ENCODE results near the gene ITPKB.
A peak's percentile ranks its signal among the peaks of the same experiment; 100 is the strongest.

ITPKB gene

DNA sequence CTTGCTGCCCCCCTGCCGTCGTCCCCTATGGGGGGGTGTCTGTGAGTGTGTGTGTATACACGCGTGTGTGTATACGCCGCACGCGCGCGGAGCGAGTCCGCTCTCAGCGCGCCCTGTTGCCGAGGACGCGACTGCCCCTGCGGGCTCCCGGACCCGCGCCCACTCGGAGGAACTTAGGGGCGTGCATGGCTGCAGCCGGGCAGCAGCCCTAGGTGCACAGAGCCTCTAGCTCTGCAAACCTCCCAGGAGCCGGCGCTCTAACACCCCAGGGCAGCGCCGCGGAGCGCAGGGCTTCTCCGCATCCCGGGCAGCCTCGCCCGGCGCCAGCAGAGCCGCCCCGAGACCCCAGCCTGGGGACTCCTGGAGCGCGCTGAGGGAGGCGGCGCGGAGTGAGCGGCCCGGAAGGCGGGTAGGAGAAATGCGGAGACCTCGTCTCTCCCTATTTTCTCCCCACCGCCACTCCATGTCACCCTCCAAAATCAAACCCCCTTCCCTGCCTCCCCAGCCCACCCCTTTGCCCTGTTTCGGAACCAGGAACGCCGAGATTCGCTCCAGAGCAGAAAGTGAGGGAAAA is 574 bp downstream of the ITPKB start:
- Mint-ChIP-seq H3K36me3 (peaks cover 4% of the 10 kb centered on the region), H3K4me1 (peaks cover 56% of the 10 kb centered on the region), H3K27ac (peak overlapping the region; percentile 97), H3K9me3 (no peaks in the 10 kb centered on the region), H3K4me3 (peak overlapping the region; percentile 87), H3K27me3 (no peaks in the 10 kb centered on the region)

DNA sequence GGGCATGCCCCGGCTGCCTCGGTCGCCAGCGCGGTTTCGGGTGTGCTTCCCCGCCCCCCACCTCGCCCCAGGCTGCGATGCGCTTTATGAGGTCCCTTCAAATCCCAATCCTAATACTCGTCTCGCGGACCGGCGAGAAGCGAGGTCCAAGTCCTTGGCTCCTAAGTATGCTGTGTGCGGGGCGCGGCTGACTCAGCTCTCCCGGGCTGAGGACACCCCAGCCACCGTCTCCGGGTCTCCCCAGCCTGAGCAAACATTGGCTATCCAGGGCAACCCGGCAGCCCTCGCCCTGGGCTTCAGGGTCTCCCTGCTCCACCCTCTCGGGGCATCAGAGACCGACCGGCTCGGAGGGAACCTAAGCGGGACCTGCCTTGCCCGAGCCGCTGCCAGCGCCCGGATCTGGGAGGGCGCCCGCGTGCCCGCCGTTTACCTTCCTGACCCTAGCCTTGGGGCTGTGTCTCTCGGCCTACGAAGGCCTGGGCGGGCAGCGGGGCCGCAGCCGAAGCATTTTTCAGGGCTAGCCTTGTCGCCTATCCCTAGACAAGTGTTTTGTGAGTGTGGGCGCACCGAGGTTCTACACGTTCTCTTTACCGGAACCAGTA is 1.2 kb downstream of the ITPKB start:
- Mint-ChIP-seq H3K27me3 (no peaks in the 10 kb centered on the region), H3K4me1 (peaks cover 56% of the 10 kb centered on the region), H3K27ac (peak overlapping the region; percentile 91), H3K9me3 (no peaks in the 10 kb centered on the region), H3K4me3 (peak overlapping the region; percentile 87), H3K36me3 (peaks cover 4% of the 10 kb centered on the region)

DNA sequence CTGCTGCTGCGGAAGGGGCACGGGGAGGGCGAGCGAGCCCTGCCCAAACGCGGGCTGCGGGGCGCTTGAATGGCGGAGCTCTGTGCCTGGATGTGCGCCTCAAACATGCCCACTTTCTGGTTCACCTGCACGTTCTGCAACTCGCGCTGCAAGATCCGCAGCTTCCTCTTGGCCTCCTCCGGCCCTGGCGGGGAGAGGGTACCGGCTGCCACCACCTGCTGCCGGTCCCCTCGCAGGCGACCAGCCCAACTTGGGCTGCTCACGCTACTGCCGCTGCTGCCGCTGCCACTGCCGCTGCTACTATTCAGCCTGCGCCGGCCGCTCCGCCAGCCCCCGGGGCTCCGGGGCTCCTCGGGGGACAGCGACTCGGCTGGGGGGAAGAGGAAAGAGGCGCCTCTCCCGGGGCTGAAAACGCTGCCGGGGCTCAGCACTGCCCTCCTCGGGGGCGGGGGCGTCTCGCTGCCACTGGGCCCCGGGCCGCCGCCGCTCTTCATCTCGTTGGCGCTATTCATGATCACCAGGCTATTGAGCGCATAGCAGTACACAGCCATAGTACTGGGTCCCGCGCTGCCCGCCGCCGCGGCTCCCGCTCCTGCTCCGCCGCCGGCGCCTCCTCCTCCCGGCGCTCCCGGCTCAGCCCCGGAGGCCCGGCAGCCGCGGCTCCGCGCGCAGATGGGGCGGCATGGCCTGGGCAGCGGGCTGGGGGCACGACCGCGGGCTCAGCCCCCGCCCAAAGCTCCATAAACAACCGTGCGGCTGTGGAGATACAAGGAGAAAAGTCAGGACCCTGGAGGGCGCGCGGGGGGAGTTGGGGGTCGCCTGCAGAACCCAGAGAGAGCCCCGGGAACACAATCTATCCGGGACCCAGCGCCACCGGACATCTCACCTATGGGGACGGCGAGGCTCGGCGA is 1.9 kb downstream of the ITPKB start:
- peaks cover 6% of the 10 kb centered on the region for H3K36me3 Mint-ChIP-seq
- H3K4me1 Mint-ChIP-seq, result peaks cover 55% of the 10 kb centered on the region
- no peaks in the 10 kb centered on the region for H3K27me3 Mint-ChIP-seq

DNA sequence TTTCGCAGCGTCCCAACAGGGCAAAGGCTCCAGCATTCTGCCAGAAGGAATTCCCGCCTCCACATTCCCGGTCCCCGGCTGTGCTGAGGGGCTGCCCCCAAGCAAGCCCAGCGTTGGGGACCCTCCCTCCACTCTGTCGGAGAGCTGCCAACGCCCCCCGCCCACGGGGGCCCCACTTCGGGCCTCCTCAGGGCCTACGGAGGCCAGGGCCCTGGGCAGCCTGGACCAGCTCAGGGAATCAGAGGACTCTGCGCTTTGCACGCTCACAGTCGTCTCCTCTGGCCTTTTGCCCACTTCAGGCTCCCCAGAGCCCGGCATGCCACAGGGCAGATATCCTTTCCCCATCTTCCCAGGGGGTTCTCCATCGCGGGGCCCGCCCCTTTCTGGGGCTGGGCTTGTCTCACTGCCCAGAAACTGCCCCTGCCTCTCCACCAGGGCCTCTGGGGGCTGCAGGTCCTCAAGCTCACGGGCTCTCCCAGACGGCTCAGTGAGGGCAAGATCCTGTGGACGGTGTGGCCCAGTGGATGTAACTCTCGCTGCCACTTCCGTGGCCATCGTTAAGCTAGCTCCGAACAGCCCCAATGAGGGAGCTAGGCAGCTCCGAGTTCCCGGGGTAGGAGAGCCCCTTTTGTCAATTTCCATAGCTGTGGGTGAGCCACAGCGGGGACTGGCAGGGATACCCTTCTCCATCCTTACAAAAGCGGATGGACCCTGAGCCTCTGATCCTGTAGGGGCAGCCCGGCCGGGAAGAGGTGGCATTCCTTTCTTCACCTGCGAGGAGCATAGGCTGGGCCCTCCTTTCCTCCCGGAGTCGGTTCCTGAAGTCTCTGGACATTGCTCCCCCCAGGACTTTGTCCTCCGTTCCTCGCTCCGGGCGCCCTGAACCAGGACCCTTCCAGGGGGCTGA is 2.8 kb downstream of the ITPKB start:
- peaks cover 54% of the 10 kb centered on the region for H3K4me1 Mint-ChIP-seq
- H3K9me3 Mint-ChIP-seq, result no peaks in the 10 kb centered on the region
- peak overlapping the region; percentile 87 for H3K4me3 Mint-ChIP-seq
- peaks cover 9% of the 10 kb centered on the region for H3K36me3 Mint-ChIP-seq
- H3K27ac Mint-ChIP-seq, result peak overlapping the region; percentile 90
- H3K27me3 Mint-ChIP-seq, result no peaks in the 10 kb centered on the region

More for the DNA sequence above, 1.9 kb downstream of the ITPKB start:
- Mint-ChIP-seq H3K4me3 (peak overlapping the region; percentile 87), H3K27ac (no peak overlapping the region), H3K9me3 (no peaks in the 10 kb centered on the region)

DNA sequence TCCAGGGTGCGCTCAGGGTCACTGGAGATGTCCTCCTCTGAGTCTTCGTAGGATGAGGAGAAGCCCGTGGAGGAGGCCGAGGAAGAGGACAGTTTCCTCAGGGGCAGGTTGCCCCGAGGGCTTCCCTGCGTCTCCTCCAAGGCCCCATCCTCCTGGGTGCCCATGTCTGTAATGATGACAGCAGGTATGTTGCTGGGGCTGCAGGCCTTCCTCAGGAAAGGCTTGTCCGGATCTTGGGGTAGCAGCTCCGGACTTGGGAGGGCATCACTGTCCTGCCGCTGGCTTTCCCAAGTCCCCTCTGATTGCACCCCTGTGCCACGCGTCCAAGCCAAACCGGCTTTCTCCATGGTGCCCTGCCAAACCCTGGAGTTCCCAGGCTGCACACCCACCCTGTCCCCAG is 3.5 kb downstream of the ITPKB start:
- no peaks in the 10 kb centered on the region for H3K9me3 Mint-ChIP-seq
- peak overlapping the region; percentile 87 for H3K27ac Mint-ChIP-seq
- H3K4me3 Mint-ChIP-seq, result peak overlapping the region; percentile 87
- peaks cover 12% of the 10 kb centered on the region for H3K36me3 Mint-ChIP-seq
- no peaks in the 10 kb centered on the region for H3K27me3 Mint-ChIP-seq
- H3K4me1 Mint-ChIP-seq, result peaks cover 56% of the 10 kb centered on the region

DNA sequence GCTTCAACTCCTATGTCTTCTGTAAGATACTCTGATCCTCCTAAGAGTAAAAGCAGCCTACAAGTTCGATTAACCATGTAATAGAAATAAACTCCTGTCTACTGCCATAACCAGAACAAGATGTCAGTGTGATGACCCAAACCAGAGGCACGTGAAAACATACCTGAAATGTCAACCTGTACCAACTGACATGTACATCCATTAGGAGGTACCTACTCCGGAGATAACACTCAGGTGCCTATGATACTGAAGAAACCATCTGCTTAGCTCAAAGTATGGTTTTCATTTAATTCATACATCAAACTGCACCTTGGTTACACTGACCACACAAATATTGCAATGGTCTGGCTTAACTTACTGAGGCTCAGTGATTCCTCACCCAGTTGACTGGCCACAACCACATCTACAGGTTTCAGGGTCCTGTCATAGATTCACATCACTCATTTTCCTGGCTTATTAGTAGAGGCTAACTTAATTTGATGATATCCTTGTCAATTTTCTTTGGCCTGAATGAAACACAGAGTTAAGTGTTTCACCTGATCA is 4.4 kb downstream of the ITPKB start:
- H3K27me3 Mint-ChIP-seq, result no peaks in the 10 kb centered on the region
- H3K4me1 Mint-ChIP-seq, result peaks cover 57% of the 10 kb centered on the region
- H3K4me3 Mint-ChIP-seq, result peak overlapping the region; percentile 87
- H3K9me3 Mint-ChIP-seq, result no peaks in the 10 kb centered on the region
- H3K27ac Mint-ChIP-seq, result peak overlapping the region; percentile 48
- H3K36me3 Mint-ChIP-seq, result peaks cover 13% of the 10 kb centered on the region

DNA sequence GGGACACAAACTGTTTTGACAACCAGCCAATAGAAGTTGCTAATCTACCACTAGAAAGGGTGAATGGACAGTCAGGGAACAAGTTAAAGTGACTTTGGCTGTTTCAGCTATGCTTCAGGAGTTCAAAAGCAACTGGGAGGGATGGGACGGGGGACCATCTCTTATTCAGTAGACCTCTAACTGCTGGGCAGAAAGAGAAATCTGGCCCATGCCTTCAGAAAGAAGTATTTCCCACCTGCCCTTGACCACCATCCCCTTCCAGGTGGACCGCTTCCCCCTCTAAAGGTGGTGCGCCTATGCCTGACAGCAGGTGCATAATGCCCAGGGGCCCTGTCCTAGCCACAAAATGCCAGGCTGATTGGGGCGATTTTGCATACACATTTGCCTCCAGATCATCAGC is 5.2 kb downstream of the ITPKB start:
- Mint-ChIP-seq H3K9me3 (no peaks in the 10 kb centered on the region), H3K27me3 (no peaks in the 10 kb centered on the region), H3K27ac (peak overlapping the region; percentile 85), H3K4me3 (peak overlapping the region; percentile 87), H3K36me3 (peaks cover 13% of the 10 kb centered on the region), H3K4me1 (peaks cover 59% of the 10 kb centered on the region)

DNA sequence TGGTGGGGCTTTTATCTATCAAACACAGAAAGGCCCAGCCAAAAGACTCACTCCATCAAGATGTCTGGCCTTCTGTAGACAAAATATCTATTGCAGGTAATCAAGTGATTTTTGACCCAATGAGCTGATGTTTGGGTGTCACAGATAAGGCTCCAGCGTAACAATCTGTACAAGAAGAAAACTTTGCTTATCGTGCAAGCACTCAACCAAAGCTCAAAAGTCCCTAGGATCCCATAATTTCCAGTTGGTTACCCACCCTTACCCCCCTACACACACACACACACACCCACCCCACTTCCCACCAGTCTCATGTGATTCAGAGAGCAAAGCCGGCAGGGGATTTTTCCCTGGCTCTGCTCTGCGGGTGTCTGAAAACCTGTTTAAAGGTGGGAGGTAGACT is 5.8 kb downstream of the ITPKB start:
- H3K27me3 Mint-ChIP-seq, result no peaks in the 10 kb centered on the region
- H3K36me3 Mint-ChIP-seq, result peaks cover 14% of the 10 kb centered on the region
- peak overlapping the region; percentile 87 for H3K4me3 Mint-ChIP-seq
- no peaks in the 10 kb centered on the region for H3K9me3 Mint-ChIP-seq
- H3K4me1 Mint-ChIP-seq, result peaks cover 65% of the 10 kb centered on the region
- H3K27ac Mint-ChIP-seq, result peak overlapping the region; percentile 85

DNA sequence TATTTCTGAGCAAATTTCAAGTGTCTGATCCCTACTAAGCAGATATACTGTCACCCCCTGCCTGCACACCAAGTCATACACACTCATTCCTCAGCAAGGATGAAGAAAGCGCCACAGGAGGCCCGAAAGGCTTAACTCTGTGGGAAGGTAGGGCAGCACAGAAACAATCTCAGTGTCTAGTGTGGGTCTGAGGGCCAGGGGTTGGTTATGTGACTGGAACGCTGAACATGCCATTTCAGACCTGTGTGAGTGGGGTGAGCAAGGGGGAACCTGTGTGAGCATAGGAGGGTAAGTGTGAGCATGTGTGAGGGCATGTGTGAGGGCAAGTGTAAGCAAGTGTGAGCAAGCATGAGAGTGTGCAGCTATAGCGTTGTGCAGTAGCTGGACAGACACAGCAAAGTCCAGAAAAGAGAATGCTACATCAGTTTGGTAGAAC is 6.2 kb downstream of the ITPKB start:
- Mint-ChIP-seq H3K27ac (peak overlapping the region; percentile 85), H3K36me3 (peaks cover 14% of the 10 kb centered on the region), H3K9me3 (no peaks in the 10 kb centered on the region), H3K4me1 (peaks cover 69% of the 10 kb centered on the region), H3K4me3 (peak overlapping the region; percentile 87), H3K27me3 (no peaks in the 10 kb centered on the region)

DNA sequence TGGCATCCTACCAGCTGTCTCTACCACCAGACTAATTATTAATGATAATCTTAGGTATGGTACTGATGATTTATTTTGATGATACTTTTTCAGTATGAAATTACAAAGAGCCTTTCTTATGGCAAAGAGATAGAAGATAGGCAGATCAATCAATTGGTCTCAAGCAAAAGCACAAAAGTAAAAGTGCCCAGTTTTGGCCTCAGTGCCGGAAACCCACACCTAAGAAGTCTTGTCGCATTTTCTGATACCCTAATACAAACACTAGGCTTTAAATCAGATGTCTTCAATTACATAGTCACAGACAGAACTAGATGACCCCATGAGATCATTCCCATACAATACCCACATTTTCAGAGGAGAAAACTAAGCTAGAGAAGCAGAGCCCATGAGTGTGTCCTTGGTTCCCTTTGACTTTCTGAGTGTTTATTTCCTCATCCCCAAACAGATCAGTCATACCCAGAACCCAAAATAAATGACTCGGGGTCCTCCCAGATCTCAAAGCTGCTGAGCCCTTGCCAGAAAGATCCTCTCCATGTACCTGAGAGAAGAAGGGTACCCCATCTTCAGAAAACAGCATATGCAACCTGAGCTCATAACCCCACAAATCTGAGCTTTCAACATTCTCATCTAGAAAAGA is 7.7 kb downstream of the ITPKB start:
- Mint-ChIP-seq H3K27ac (peak overlapping the region; percentile 99), H3K4me1 (peaks cover 84% of the 10 kb centered on the region), H3K36me3 (peaks cover 17% of the 10 kb centered on the region), H3K4me3 (peak overlapping the region; percentile 87), H3K27me3 (no peaks in the 10 kb centered on the region), H3K9me3 (no peaks in the 10 kb centered on the region)

DNA sequence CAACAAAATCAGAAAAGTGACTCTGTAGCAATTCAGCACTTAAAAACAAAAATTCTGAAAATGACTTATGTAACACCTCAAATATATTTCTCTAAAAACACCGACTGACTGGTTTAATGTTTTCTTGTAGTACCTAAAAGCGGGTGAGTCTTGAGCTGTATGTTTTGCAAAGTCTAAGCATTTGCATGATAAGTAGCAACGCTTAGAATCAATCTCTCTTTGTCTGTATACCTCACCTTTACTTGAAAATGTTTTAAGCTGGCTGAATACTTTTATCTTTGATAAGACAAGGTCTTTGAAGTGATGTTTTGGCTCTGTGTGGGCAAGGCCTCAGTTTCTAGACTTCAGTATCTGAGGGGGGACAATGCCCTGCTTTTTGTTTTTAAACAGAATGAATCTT is 8.2 kb downstream of the ITPKB start:
- no peaks in the 10 kb centered on the region for H3K27me3 Mint-ChIP-seq
- peak overlapping the region; percentile 87 for H3K4me3 Mint-ChIP-seq

DNA sequence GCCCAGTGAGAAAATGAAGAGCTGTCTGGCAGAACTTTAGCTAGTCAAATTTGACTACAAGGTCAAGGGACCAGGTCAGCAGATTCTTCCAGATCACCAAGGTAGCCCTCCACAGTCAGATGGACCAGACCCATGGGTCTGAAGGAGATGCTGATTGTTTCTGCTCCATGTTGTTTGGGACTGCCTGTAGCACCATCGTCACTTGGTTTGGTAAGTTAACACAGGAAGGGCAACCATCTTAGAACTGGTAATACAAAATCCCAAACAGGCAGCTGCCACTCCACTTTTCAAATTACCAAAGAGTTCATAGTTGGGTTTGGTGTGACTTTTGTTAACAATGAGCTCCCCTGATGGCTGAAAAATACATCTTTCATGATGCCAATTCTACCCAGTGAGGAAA is 9.0 kb downstream of the ITPKB start:
- H3K4me1 Mint-ChIP-seq, result peaks cover 88% of the 10 kb centered on the region
- H3K27me3 Mint-ChIP-seq, result no peaks in the 10 kb centered on the region
- peak overlapping the region; percentile 99 for H3K27ac Mint-ChIP-seq
- peak overlapping the region; percentile 87 for H3K4me3 Mint-ChIP-seq
- H3K9me3 Mint-ChIP-seq, result no peaks in the 10 kb centered on the region
- peaks cover 22% of the 10 kb centered on the region for H3K36me3 Mint-ChIP-seq

More for the DNA sequence above, 8.2 kb downstream of the ITPKB start:
- Mint-ChIP-seq H3K9me3 (no peaks in the 10 kb centered on the region), H3K4me1 (peaks cover 86% of the 10 kb centered on the region), H3K27ac (peak overlapping the region; percentile 99), H3K36me3 (peaks cover 21% of the 10 kb centered on the region)

DNA sequence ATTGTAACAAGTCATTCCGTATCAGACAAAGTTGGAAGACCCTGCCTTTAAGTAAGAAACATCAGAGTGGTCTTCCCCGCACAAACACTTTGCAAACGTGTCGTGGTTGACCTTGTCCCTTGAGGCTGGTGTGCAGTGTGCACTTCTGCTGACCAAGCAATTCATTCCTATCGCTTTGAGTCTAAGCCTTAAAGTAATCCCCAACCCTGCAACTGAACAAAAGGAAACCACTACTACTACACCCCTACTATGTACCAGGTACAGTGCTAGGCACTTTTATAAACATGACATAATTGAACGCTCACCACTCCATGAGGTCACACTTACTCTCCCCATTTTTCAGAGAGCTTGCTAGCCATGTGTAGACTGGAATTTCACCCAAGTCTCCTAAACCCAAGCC is 10.6 kb downstream of the ITPKB start:
- no peaks in the 10 kb centered on the region for H3K27me3 Mint-ChIP-seq
- peaks cover 89% of the 10 kb centered on the region for H3K4me1 Mint-ChIP-seq
- peak overlapping the region; percentile 87 for H3K4me3 Mint-ChIP-seq
- peaks cover 18% of the 10 kb centered on the region for H3K36me3 Mint-ChIP-seq
- peak overlapping the region; percentile 99 for H3K27ac Mint-ChIP-seq
- no peaks in the 10 kb centered on the region for H3K9me3 Mint-ChIP-seq

DNA sequence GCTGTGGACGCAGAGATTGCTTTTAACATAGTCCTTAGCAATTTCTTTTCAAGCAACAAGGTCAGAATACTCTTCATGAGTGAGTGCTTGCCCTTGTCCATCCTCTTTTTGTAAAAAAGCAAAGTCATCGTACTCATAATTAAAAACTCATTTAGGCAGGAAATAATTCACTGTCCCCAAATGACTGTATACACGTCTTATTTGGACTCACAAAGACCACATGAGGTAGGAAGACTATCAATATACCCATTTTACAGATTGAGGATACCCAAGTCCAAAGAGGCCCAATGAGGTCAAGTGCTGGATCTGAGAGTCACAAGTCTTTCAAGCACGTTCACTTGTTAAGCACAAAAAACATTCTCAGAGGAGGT is 13.2 kb downstream of the ITPKB start:
- Mint-ChIP-seq H3K4me3 (peak overlapping the region; percentile 83), H3K36me3 (peaks cover 14% of the 10 kb centered on the region), H3K27me3 (no peaks in the 10 kb centered on the region), H3K4me1 (peaks cover 93% of the 10 kb centered on the region), H3K27ac (peak overlapping the region; percentile 95), H3K9me3 (no peaks in the 10 kb centered on the region)
